ENCODE measurements around the gene EPHA1.

DNA sequence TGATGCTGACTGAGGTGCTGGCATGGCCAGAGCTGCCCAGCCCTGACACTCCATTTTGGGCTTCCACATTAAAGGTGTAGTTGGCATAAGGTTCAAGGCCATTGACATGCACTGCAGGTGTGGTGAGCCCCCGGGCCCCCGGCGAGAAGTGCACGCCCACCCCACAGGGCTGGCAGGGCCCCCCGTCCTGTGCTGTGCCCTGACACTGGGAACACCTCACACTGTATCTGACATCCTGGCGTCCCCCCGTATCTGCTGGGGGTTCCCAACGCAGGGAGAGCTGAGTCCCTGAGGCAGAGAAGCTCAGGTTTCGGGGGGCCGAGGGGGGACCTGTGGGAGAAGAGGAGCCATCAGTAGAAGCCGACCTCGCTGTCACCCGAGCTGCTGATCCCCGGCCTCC lies 10.0 kb downstream of the EPHA1 start:
- TF ChIP-seq, protein P1, sequence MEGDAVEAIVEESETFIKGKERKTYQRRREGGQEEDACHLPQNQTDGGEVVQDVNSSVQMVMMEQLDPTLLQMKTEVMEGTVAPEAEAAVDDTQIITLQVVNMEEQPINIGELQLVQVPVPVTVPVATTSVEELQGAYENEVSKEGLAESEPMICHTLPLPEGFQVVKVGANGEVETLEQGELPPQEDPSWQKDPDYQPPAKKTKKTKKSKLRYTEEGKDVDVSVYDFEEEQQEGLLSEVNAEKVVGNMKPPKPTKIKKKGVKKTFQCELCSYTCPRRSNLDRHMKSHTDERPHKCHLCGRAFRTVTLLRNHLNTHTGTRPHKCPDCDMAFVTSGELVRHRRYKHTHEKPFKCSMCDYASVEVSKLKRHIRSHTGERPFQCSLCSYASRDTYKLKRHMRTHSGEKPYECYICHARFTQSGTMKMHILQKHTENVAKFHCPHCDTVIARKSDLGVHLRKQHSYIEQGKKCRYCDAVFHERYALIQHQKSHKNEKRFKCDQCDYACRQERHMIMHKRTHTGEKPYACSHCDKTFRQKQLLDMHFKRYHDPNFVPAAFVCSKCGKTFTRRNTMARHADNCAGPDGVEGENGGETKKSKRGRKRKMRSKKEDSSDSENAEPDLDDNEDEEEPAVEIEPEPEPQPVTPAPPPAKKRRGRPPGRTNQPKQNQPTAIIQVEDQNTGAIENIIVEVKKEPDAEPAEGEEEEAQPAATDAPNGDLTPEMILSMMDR (IDR thresholded peaks at IDR 0.05) = no peak
- TF ChIP-seq POLR2AphosphoS5 (IDR thresholded peaks at IDR 0.05) (no peak), POLR2A (IDR thresholded peaks at IDR 0.05; ENCODE audit: low read depth) (no peak), EP300 (IDR thresholded peaks at IDR 0.05) (no peak)
